ENCODE data around the gene DAPK2.

DAPK2 gene

DNA sequence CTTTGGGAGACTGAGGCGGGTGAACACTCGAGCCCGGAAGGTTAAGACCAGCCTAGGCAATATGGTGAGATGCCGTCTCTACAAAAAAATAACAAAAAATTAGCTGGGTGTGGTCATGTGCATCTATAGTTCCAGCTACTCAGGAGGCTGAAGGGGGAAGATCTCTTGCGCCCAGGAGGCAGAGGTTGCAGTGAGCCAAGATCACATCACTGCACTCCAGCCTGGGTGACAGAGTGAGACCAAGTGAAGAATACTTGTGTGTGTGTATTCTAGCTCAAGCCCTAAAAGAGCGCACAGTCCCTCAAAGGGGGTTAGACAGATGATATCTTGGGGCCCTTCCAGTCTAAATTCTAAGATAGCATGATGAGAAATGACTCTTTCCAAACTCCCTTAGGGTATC is 23.7 kb downstream of the DAPK2 start:
- no peak for DNase-seq

DNA sequence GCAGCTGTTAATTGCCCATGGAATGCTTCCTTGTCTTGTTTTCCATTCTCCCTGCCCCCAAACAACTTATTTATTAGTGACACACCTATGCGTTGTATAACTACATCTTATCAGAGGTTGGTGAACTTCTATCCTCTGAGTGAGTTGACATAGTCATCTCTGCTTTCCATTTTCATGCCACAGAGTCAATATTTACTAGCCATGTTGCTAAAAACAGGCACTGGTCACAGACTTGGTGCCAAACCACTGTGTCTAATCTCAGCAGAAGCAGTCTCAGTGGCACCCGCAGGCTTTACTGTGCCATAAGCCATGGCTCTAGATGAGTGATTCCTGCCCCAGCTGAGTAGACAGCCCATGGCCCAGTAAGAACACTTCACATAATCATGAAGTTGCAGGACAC is 26.5 kb downstream of the DAPK2 start:
- no peak for DNase-seq

DNA sequence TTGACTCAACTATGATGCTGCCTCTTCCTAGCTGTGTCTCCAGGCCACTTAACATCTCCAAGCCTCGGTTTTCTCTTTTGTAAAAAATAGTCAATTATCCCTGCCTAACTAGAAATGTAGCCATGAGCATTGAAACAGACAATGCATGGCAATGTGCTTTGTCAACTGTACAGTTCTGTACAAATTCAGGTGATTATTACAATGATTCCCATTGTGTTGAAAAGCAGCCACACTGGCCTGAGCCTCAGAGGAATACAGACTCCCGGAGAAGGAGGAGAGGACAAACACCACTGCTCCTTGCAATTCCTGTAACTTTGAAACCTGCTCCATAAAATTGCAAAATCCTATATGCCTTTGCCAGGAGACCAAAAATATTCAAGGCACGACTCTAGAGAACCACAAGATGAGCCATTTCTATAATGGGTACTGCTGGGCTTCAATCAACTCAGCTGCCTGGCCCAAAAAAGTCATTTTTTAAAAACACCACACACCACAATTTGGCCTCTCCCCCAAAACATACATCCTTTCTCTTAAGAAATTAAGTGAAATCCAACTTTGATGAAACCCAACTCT is 28.6 kb downstream of the DAPK2 start:
- no peak for DNase-seq

DNA sequence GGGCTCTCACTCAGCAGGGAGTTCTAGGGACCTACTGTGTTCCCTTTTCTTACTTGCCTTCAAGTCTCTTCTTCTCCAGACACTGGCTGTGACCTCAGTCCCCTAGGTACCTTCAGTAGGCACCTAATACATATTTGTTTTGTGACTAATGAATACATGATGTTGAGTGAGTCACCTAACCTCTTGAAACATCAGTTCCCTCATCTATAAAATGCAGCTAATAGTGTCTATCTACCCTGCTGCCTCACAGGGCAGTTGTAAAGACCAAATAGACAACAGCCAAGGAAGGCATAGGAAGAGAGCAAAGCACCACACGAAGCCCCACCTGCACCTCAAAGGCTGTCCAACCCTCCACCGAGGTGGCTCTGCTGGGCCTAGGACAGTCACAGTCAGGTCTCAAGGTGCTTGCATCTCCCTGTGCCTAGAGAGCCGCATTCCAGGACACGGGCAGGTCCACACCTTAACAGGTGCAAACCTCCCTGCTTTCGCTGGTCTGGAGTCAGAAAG is 29.1 kb downstream of the DAPK2 start:
- DNase-seq, result no peak

DNA sequence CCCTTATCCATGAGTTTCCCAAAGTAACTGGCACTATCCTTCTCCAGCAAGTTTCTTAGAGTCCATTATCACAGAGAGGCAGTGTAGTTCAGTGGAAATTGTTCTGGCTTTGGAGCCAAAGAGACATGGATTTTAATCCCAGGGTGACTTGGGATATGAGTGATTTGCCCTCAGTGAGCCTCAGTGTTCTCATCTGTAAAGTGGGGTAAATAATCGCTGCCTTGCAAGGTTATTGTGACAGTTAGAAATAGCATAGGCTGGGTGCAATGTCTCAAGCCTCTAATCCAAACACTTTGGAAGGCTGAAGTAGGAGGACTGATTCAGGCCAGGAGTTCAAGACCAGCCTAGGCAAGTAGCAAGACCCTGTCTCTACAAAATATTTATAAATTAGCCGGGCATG is 30.0 kb downstream of the DAPK2 start:
- DNase-seq, result no peak

DNA sequence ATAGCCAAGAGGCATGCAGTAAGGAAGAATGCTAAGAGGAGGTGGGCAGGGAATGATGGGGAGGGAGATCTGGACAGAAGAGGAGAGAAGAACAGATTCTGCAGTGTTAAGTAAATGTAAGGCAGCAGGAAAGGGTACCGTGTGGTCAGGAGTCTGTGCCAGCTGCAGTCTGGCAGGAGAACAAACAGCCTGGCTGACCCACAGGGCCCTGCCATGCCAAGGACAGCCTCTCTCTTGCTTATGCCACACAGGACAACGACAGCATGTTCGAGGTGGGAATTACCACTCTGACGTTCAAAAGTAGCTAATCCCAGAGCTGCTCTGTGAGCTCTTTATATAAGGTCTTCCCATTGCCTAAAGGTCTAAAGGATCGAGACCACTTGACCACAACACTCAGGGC is 31.3 kb downstream of the DAPK2 start:
- DNase-seq, result no peak

DNA sequence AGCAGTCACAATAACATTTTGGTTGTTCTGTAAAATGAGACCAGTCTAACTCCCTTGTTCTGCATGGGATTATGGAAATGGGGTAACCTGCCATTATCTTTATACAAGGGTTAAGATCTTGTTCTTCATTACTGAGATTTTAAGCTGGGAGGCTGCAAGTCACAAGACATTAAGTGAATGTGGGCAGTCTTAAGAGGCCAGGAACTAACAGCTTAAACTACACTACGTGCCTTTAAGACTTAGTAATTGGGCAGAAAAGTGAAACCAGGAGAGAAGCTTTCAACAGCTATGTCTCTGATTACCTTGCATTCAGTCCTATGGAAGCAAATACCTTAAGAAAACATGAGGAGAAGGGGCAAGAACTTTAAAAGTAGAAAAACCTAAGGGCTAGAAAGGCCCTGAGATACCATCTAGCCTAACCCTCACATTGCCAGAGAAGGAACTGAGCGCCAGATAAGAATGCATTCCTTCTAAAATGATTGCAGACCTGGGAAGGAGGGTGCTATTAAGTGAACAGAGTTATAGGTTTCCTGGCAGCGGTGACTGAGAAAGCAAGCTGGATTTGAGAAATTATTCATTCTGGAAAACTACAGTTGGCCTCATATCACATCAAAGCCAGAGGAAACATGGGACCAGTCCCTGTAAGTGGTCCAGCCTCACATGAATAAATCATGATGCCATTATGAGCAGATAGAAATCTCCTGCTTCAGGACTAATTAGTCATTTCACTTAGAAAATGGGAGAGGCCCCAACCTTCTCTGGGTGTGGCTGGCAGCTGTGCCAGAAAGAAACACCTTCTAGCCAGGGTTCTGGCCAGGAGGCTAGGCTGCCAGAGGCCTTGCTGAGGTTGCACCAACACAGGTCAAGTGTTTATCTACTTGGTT is 32.9 kb downstream of the DAPK2 start:
- DNase-seq, result no peak

DNA sequence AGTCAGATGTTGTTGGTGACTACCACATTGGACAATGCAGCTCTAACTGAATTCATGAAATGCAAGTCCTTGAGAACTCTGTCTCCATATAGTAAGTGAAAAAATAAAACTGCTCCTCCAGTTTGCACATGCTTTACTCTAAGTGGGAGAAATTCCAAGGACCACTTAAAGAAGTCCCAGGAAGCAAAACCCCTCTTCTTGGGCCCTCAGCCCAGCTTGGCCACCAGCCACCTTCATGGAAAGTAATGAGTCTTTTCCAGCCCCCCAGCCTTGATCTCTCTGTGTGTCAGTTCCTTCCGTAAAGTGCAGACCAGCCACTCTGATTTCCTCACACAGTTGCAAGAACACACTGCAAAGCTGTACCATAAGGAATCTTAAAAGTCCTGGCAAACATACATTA is 34.5 kb downstream of the DAPK2 start:
- DNase-seq, result no peak

DNA sequence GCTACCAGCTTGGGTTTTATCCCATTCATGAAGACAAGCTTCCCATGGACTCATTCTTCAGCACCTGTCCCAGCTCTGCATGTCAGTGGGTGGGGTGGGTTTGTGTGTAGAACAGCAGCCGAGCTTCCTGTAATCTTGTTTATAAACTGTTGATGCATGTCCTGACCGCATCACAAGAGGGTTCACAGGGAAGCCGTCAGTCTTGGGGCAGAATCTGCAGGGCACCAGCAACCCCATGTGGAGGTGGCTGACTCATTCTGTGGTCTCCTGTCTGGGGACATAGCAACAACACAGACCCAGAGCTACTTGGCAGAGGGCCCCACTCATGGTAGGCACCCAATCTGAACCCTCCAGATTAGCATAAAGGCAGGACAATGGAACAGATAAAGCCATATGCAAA is 35.6 kb downstream of the DAPK2 start:
- DNase-seq, result no peak

DNA sequence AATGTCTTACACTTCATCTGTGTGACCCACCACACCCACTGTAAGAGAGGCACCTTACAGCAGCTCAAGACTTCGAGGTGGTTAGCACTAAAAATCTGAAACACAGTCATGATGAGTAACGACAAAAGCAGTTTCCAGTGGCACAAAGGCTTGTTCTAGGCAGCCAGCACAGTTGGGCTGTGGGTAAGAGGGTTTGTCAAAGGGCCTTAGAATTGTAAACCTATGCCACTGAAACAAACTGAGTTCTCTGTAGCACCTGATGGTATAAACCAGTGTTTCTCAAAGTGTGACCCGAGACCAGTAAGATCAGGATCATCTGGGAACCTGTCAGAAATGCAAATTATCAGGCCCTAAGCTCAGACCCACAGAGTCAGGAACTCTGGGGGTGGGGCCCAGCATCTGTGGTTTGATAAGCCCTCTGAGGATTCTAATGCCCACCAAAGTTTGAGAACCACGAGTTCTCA is 36.5 kb downstream of the DAPK2 start:
- DNase-seq, result no peak

DNA sequence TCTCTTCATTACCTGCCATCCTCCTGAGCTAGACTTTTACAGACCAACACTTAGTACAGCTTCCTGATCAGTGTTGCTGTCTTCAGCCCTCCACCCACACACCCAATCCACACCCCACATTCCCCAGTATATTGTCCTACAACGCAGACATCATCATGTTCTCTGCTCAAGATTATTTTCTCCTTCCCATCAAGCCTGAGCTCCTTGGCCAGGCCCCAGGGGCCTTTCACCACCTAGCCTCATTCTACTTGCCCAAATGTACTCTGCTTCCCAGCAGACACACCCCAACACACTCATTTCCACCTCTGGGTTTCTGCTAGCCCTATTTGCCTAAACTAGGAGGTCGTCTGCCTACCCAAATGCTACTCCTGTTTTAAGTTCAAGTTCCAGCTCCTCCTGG is 37.0 kb downstream of the DAPK2 start:
- DNase-seq, result no peak

DNA sequence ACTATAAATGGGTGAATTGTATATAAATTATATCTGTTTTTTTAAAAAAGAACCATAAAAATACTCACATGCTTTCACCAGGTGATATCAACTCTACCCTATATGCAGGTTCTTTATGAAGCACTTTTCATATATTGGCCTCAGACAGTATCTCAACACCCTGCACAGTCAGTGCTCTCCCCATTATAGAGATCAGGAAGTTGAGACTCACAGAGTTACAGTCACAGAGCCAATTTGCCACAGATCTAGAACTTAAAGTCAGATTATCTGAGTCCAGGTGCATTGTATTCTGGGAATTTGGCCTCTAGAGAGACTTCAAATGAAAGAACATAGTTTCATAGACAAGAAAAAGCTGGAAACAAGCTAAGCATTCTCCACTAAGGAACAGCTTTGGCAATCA is 38.1 kb downstream of the DAPK2 start:
- no peak for DNase-seq

DNA sequence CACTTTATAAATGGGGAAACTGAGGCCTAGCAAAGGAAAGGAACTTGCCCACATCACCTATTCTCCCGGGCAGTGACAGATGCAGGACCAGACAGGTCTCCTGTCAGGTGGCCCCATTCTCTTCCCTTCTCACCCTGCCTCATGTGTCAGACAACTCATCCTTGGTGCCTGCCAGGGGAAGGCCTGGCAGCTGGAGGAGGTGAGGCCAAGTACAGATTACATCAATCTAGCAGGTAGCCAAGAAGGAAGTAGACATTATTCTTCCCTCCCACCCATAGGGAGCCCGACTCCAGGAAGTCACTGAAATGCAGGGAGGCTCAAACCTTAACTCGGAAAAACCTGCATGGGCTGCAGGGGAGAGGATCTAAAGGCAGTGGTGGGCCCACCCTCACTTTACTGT is 39.6 kb downstream of the DAPK2 start:
- DNase-seq, result no peak

DNA sequence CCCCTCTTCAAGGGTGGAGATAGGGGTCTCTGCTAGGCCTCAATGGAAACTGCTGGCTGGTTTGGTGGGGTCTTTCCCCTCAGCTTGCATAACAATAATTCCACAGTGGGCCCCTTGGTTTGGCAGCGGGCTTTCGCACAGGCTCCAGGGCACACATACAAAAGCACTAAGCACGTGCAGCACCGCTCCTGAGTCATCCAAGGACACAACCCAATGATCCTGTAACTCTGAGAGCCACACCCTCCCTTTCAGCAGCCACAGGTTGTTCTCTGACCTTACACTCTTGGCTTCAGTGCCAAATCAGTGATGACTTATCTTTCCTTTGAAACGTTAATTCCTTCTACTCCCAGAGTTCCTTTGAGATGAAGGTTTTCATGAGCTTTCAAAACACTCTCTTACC is 41.7 kb downstream of the DAPK2 start:
- DNase-seq, result no peak

DNA sequence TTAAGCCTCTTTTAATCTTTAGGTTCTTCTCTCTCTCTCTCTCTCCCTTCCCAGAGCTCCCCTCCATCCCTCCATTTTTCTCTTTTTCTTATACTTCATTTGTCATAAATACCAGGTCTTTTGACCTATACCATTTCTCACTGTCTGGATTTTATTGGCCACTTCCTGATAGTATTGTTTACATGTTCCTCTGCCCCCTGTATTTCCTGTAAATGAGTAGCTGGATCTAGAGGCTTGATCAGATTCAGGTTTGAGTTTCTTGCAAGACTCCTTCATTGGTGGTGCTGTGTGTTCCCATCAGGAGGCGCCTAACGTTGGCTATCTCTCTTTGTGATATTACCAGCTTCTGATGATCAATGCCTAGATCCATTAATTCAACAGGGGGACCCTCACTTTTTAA is 42.2 kb downstream of the DAPK2 start:
- DNase-seq, result no peak

DNA sequence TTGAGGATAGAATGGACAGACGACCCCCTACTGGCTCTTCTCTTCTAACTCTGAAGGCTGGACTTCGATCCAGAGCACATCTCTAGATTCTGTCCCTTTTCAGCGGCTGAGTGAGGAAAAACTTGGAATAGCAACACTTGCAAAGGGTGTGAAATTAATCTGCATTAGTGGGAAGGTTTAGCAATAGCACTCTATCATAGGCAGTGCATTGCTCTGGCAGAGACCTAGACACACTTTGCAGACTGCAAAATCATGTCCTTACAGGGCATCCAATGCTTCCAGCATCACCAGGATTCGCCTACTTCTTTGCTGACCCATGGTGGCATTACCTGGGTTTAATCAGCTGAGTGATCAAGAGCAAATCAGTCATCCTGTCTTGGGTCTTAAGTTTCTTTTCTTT is 43.1 kb downstream of the DAPK2 start:
- no peak for DNase-seq

DNA sequence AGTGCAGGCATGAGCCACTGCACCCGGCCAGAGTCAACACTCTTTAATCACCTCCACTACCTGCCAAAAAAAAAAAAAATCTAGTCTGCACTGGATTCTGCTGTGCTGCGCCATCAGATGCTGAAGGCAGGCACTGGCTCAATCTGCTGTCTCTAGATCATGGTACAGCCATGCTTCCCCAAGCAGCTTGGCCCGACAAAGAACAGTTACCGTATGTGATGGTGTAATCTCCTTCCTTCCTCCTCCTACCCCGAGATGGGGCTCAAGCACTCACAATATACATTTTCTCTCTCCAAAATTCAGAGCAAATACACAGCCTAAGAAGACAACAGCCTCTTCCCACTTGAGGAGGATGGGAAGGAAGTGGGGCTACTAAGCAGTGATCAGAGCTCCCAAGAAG is 45.1 kb downstream of the DAPK2 start:
- DNase-seq, result no peak

DNA sequence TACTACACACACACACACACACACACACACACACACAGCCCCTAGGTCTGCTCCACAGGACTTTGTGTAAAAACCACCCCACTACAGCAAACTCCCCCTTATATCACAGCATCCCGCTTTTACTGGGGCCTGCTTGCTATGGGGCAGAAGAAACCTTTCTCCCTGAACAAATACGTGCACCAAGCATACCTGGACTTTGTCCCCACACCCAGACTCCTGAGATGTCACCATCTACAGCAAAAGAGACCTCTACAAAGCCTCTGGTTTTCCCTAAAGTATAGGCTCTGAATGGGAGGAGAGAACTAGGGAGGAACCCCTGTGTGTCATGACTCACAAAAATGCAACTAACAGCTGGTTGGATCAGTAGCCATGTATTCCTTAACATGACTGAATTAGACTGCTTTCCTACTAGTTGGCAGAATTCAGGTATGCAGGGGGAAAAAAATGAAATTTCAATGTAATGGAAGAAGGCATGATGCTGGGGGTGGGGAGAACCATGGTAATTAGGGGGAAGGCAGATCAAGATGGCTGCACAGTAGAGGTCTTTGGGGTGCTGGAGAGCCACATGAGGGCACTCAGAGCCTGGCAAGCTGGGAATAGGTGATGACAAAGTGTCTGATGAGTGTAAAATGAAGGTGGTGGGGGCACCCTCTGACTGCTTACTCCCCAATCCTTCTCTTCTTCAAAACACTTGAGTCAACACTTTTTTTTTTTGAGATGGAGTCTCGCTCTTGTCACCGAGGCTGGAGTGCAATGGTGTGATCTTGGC is 45.9 kb downstream of the DAPK2 start:
- no peak for DNase-seq

DNA sequence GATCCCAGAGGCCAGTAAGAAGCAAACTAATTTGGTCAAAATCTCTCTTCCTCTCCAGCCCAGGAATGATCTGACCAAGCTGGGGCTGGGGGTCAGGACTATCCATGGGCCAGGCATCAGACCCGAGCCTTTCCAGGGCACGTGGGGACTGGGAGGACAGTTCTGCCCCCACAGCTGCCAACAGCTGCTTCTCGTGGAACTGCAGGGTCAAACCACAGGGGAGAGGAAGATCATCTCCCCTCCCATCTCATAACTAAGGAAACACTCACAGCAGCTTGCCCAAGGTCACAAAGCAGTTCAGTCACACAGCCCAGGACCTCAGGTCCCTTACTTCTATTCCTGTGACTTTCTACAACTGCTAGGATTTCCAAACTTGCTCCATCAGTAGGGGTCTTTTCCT is 47.1 kb downstream of the DAPK2 start:
- no peak for DNase-seq

DNA sequence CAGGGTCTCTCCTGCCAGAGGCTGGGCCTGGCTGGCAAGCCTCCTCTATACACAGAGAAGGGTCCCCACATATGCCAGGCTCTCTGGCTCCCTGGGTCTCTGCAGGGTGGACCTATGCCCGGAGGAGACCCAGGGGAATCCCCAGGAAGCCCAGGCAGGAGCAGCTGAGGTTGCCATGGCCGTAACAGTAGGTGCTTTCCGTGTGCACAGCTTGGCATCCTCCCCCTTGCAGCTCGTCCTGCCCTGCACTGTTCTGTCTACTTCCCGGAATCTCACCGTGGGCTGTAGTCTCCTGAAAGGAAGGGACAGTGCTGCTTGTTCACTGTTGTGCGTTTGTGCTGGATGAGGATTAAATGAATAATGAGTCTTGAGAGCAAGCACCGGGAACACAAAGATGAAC is 47.8 kb downstream of the DAPK2 start:
- DNase-seq, result no peak

DNA sequence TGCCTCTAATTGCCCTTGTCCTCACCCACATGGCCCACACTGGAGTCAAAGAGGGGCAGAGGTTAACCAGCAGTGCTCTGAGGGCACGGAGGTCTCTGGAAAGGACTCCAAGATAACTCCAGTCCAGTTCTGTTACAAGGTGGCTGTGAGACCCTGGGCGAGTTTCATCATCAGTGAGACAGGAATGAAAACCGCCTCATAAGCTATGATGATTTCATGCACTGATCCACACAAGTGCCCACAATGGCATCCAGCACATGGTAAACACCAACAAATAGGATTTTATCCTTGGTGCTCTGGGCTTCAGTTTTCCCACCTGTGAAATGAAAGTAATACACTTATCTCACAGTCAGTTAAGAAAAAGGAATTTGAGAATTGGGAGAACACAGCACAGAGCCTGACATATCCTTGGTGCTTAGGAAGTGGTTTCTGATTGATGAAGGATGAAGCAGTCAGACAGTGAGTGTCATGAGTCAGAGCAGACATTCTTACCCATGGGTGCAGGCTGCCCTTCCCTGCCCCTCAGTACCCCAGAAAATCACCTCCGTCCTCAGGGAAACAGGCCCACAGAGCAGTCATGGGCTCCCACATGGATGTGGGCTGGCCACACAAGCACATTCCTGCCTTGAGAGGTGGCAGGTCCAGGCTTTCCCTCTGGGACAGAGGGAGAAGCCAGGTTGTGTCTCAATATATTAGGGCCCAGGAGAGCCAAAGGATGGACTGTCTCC is 48.4 kb downstream of the DAPK2 start:
- DNase-seq, result no peak

DNA sequence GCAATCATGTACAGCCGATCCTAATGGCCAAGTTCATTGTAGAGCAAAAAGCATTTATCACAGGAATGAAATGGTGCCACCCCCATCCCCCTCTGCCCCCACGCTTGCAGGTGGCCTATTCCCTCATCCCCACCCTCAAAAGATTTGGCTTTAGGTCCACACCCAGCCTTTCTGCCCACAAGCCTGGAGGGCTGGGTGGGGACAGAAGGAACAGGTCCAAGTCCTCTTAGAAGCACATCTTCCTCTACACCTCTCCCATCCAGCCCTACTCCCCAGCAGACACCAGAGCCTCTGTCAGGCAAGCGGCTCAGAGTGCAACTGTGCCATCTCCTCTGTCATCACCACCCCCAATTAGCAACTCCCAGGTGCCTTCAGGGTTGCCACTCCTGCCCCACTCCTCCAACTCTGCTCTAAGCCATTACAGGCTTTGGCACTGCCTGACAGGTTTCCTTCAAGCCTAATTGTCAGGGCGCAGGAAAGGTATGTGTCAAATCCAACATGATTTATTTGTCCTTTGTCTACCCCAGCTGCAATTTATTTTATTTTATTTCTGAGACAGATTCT is 49.4 kb downstream of the DAPK2 start:
- no peak for DNase-seq

DNA sequence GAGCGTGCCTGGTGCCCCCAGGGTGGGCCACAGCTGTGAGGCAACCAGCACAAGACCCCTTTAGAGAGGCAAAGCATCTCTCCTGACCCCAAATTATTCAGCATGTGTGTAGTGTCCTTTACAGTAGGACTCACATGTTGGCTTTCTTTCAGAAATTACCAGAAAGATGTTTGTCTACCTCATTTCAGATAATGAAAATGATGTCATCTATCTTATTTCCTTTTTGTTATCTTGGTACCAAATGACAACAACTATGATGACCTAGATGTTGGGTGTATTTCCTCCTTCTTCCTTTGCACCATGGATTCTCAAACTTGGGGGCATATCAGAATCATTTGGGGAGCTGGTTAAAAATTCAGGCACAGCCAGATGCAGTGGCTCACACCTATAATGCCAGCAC is 50.5 kb downstream of the DAPK2 start:
- no peak for DNase-seq

Measured in NCI-H524 treated with DMSO at 0.1 percent for 48 hours (cell line).